Heart right ventricle (tissue), 16 donors: Measurements from ENCODE around the gene TRABD. TPM values are rescaled to one million over a fixed set of nuclear protein-coding genes. Genes with fewer than 3 reads are reported as not detected.

Experiments used
- ATAC-seq, 8 donors: fragments of 200-7000 bp; cut with Tn5 transposase; one replicate each; pipeline ENCODE4 v1.9.1; 2020; ENCODE audit warnings: mild to moderate bottlenecking in 8 of 8, moderate library complexity in 8 of 8, moderate number of reproducible peaks in 1 of 8
- DNase-seq, 2 donors: peaks; one replicate each; pipeline ENCODE4 v3.0.0-alpha.2; 2020
- H3K27ac ChIP-seq, 10 donors: fragments of 200-600 bp; sonication (generic) in 2 of 10; one replicate each; pipeline versions ENCODE4 v1.5.0 to v1.8.0; 2020 to 2022; ENCODE audit warnings: mild to moderate bottlenecking in 3 of 10
- H3K27me3 ChIP-seq, 7 donors: fragments of 200-600 bp; one replicate each; pipeline ENCODE4 v1.8.0; 2021 to 2022; ENCODE audit warnings: mild to moderate bottlenecking in 2 of 7
- H3K36me3 ChIP-seq, 9 donors: fragments of 200-600 bp; sonication (generic) in 1 of 9; one replicate each; pipeline versions ENCODE4 v1.5.0 to v1.8.0; 2020 to 2022; ENCODE audit warnings: mild to moderate bottlenecking in 2 of 9
- H3K4me1 ChIP-seq, 9 donors: fragments of 200-600 bp; sonication (generic) in 1 of 9; one replicate each; pipeline versions ENCODE4 v1.5.0 to v1.8.0; 2020 to 2022; ENCODE audit warnings: mild to moderate bottlenecking in 4 of 9
- H3K4me3 ChIP-seq, 10 donors: fragments of 200-600 bp; sonication (generic) in 2 of 10; one replicate each; pipeline versions ENCODE4 v1.5.0 to v1.8.0; 2020 to 2022; ENCODE audit warnings: mild to moderate bottlenecking in 7 of 10, moderate library complexity in 2 of 10
- H3K9me3 ChIP-seq, 11 donors: fragments of 200-600 bp in 10 of 11; sonication (generic) in 2 of 11; one replicate each; pipeline versions ENCODE4 v1.5.0 to v1.8.0; 2013 to 2022; ENCODE audit warnings: mild to moderate bottlenecking in 2 of 11, control low read depth in 1 of 11, moderate library complexity in 1 of 11
- WGBS, 2 donors: extraction: QIAGEN DNeasy Blood & Tissue Kit; methylation state at CpG; one replicate each; pipeline ENCODE4 v1.1.7; 2013; ENCODE audit warnings: inconsistent platforms in 1 of 2; 5-methylcytosine and 5-hydroxymethylcytosine counted together
- intact Hi-C, 10 donors: fragments of 100-400 bp; cut with DNase I; formaldehyde crosslinking; loops; one replicate each; pipeline versions ENCODE4 v1.11.1 to v1.14.2; 2022
- polyA plus RNA-seq, 2 donors: library from polyadenylated mRNA; stranded (reverse); fragments of 200-250 nt; gene quantifications; one replicate each; pipeline ENCODE4 v1.2.3, GENCODE V29; 2013
- total RNA-seq, 10 donors: library from RNA; stranded (reverse); fragmentation: NEBNext Ultra II Directional in 3 of 10; extraction: Animal tissue kit (Norgen Biotek cat#: 25700) in 3 of 10; gene quantifications; one replicate each; pipeline versions ENCODE4 v1.2.1 to v1.2.4, GENCODE V29; 2021 to 2023
- TF ChIP-seq, protein P1 (sequence below), 9 donors: fragments of 200-600 bp; sonication (generic) in 2 of 9; IDR thresholded peaks; one replicate each; pipeline versions ENCODE4 v1.5.0 to v1.8.0; 2021 to 2022; ENCODE audit warnings: antibody characterized with exemption in 9 of 9, mild to moderate bottlenecking in 5 of 9, moderate library complexity in 1 of 9
- donor health status: Arrhythmogenic right ventricular cardiomyopathy.
- donor health status: ischemic (EF 13 %, LVEDD 7.1; RV severe dilation, severe dysfunction).
- donor health status: healthy with polysubstance abuse.
- donor health status: DM: no; HTN: yes; CAD: no.
- donor health status: DM: no; HTN: no; CAD: no.
- donor health status: ischemic (EF 25% LVEDD 6.9; RV normal size, moderate dysfunction).
- donor health status: ischemic (EF 25% LVEDD 5.7; RV mildly dilated, moderate dysfunction).
- donor health status: healthy.
- donor health status: DM: yes; HTN: yes; CAD: no.
- donor health status: Ischemic cardiomyopathy.
- donor health status: ischemic (EF 35%, LVEDD 5.7; RV mildly dilated, moderate dysfunction).
- donor health status: nonischemic (EF 11% LVEDD 7.7; RV severe dilation, severe dysfunction).
- donor health status: DM: yes; HTN: yes; CAD: no.
- donor health status: PGD.
- donor health status: ischemic (EF 29% LVEDD 5.4; RV normal size, mild dysfunction).
- donor health status: nonischemic (EF 23%, LVEDD 6.1; RV moderate dilation, normal function).

The TRABD gene
- total and polyA plus RNA-seq, 12 donors = 13.6 to 40.8 (median 19.0) TPM

- Histone ChIP-seq H3K27ac (no peak overlapping the region), H3K4me1 (peaks cover 0 to 13% (median 6%) of the 10 kb centered on the region in 9 donors), H3K4me3 (no peak overlapping the region), H3K9me3 (no peaks in the 10 kb centered on the region), H3K36me3 (no peaks in the 10 kb centered on the region), H3K27me3 (peaks cover 5 to 64% (median 58%) of the 10 kb centered on the region in 7 donors)
- DNase-seq (no peak), ATAC-seq (no peak)
- TF ChIP-seq, protein P1, sequence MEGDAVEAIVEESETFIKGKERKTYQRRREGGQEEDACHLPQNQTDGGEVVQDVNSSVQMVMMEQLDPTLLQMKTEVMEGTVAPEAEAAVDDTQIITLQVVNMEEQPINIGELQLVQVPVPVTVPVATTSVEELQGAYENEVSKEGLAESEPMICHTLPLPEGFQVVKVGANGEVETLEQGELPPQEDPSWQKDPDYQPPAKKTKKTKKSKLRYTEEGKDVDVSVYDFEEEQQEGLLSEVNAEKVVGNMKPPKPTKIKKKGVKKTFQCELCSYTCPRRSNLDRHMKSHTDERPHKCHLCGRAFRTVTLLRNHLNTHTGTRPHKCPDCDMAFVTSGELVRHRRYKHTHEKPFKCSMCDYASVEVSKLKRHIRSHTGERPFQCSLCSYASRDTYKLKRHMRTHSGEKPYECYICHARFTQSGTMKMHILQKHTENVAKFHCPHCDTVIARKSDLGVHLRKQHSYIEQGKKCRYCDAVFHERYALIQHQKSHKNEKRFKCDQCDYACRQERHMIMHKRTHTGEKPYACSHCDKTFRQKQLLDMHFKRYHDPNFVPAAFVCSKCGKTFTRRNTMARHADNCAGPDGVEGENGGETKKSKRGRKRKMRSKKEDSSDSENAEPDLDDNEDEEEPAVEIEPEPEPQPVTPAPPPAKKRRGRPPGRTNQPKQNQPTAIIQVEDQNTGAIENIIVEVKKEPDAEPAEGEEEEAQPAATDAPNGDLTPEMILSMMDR (IDR thresholded peaks at IDR 0.05) = no peak
- intact Hi-C loops = no loop called here
- 69 to 75% methylated on average over 13 of the region's 13 CpGs for WGBS, 2 donors
Measured at GRCh38 chr22:50171965-50172421, 13.7 kb upstream of the TRABD start.

- ATAC-seq (no peak), DNase-seq (no peak)
- peaks cover 0 to 15% (median 6%) of the 10 kb centered on the region in 9 donors for H3K4me1 ChIP-seq
- no peak overlapping the region for H3K4me3 ChIP-seq
- peaks cover 5 to 79% (median 67%) of the 10 kb centered on the region in 7 donors for H3K27me3 ChIP-seq
- intact Hi-C loops = no loop called here
- H3K36me3 ChIP-seq = no peaks in the 10 kb centered on the region
- H3K27ac ChIP-seq = no peak overlapping the region
- TF ChIP-seq, protein P1 (IDR thresholded peaks at IDR 0.05) = no peak
- WGBS, 2 donors = 79 to 84% methylated on average over 26 of the region's 26 CpGs
- H3K9me3 ChIP-seq = no peaks in the 10 kb centered on the region
Measured at GRCh38 chr22:50173311-50173982, 12.3 kb upstream of the TRABD start.

DNA sequence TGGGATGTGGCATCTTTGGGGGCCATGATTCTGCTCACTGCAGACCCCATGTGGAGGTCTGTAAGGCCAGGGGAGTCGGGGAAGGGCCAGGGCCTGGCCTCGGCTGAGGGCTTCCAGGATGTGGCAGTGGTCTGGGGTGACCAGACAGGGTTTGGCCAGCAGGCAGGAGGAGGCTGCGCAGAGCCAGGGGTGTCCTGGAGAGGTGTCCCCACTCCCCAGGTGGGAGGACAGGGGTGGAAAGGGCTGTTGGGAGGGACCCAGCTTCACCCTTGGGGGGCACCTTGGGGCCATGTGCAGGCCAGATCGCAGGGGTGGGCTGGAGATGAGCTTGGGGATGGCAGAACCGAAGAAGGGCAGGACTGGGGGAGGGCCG, 11.7 kb upstream of the TRABD start:
- Histone ChIP-seq H3K4me3 (no peak overlapping the region), H3K4me1 (peaks cover 0 to 15% (median 6%) of the 10 kb centered on the region in 9 donors), H3K27me3 (peaks cover 5 to 80% (median 70%) of the 10 kb centered on the region in 7 donors), H3K36me3 (no peaks in the 10 kb centered on the region), H3K27ac (no peak overlapping the region), H3K9me3 (no peaks in the 10 kb centered on the region)
- intact Hi-C loops = no loop called here
- DNase-seq = no peak
- ATAC-seq = no peak
- 88 to 95% methylated on average over 6 of the region's 6 CpGs for WGBS, 2 donors
- TF ChIP-seq, protein P1 (IDR thresholded peaks at IDR 0.05) = no peak

DNA sequence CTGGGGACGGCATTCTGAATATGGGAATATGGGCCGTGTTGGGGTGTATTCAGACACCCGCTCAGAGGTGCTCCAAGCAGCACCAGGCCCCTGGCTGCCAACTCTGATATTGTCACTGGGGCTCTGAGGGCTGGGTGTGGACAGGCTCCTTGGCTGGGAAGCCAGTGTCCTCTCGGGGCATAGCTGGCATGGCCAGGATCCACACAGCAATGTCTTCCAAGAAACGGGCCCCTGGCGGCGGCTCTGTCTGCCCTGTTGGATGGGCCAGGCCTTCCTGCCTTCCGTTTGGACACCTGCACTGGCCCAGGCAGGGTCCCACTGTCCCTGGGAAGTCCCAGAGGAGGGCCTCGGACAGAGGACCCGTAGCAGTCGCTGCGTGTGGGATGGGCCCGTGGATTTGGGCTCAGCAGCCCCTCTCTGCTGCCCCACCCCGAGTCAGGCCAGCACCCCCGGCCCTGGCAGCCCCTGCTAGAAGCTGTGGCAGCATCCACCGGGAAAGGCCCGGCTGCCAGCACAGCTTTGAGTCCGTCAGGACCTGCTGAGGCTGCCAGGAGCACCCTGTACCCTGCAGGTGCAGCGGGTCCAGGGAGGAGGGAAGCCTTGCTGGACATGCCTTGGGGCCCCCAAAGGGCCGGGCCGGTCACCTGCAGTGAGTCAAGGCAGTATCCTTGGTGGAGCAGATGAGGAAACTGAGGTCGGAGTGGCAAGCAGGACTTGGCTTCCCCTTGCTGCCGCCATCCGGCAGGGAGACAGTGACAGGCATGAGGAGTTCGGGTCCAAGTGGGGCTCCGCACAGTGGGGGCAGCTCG, 11.1 kb upstream of the TRABD start:
- DNase-seq = no peak
- peak in 3 of 8 donors; percentile 23 to 31 (median 30) for ATAC-seq
- H3K36me3 ChIP-seq = no peaks in the 10 kb centered on the region
- no peaks in the 10 kb centered on the region for H3K9me3 ChIP-seq
- H3K4me3 ChIP-seq = no peak overlapping the region
- H3K27ac ChIP-seq = no peak overlapping the region
- intact Hi-C loops = no loop called here
- H3K27me3 ChIP-seq = peaks cover 5 to 80% (median 68%) of the 10 kb centered on the region in 7 donors
- 83 to 87% methylated on average over 27 of the region's 27 CpGs for WGBS, 2 donors
- H3K4me1 ChIP-seq = peaks cover 0 to 11% (median 6%) of the 10 kb centered on the region in 9 donors
- TF ChIP-seq, protein P1 (IDR thresholded peaks at IDR 0.05) = no peak
